ENCODE measurements around the gene FRY.

The FRY gene

DNA sequence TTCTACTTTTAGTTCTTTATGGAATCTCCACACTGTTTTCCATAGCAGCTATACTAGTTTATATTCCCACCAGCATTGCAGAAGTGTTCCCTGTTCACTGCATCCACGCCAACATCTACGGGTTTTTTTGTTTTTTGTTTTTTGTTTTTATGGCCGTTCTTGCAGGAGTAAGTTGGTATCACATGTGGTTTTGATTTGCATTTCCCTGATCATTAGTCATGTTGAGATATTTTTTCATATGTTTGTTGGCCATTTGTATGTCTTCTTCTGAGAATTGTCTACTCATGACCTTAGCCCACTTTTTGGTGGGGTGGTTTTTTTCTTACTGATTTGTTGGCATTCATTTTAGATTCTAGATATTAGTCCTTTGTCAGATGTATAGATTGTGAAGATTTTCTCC, 89.7 kb downstream of the FRY start:
- TF ChIP-seq, protein P1, sequence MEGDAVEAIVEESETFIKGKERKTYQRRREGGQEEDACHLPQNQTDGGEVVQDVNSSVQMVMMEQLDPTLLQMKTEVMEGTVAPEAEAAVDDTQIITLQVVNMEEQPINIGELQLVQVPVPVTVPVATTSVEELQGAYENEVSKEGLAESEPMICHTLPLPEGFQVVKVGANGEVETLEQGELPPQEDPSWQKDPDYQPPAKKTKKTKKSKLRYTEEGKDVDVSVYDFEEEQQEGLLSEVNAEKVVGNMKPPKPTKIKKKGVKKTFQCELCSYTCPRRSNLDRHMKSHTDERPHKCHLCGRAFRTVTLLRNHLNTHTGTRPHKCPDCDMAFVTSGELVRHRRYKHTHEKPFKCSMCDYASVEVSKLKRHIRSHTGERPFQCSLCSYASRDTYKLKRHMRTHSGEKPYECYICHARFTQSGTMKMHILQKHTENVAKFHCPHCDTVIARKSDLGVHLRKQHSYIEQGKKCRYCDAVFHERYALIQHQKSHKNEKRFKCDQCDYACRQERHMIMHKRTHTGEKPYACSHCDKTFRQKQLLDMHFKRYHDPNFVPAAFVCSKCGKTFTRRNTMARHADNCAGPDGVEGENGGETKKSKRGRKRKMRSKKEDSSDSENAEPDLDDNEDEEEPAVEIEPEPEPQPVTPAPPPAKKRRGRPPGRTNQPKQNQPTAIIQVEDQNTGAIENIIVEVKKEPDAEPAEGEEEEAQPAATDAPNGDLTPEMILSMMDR (IDR thresholded peaks at IDR 0.05; ENCODE audit: low read depth, low read length) = no peak
- Histone ChIP-seq H3K27me3 (ENCODE audit: insufficient read depth, low read depth, severe bottlenecking) (no peaks in the 10 kb centered on the region), H3K4me3 (ENCODE audit: low read depth, low read length) (no peak overlapping the region), H3K36me3 (no peaks in the 10 kb centered on the region; the same call in 1 of the 2 replicates), H3K27ac (no peak overlapping the region), H3K9me3 (ENCODE audit: severe bottlenecking) (no peaks in the 10 kb centered on the region)
- DNase-seq = no peak

DNA sequence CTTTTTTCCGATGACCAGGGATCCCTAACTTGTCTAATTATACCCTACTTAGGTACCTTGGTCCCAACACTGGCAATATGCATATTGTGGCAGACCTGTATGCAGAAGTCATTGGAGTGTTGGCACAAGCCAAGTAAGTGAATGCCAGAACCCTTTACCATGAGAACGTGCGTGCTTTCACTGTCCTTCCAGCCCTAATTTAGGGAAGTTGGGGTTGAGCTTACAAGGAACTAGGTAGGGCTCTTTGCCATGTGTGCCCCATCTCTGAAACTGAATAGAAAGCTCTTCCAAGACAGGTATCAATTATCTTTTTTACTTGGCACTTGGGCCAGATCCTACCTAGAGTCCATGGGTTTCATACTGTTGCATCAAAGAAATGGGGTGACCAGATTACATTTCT, 93.2 kb downstream of the FRY start:
- Histone ChIP-seq H3K36me3 (no peaks in the 10 kb centered on the region; the same call in 1 of the 2 replicates), H3K27me3 (ENCODE audit: insufficient read depth, low read depth, severe bottlenecking) (no peaks in the 10 kb centered on the region), H3K4me3 (ENCODE audit: low read depth, low read length) (no peak overlapping the region), H3K9me3 (ENCODE audit: severe bottlenecking) (no peaks in the 10 kb centered on the region), H3K27ac (no peak overlapping the region)
- DNase-seq = no peak
- TF ChIP-seq, protein P1 (IDR thresholded peaks at IDR 0.05; ENCODE audit: low read depth, low read length) = no peak

DNA sequence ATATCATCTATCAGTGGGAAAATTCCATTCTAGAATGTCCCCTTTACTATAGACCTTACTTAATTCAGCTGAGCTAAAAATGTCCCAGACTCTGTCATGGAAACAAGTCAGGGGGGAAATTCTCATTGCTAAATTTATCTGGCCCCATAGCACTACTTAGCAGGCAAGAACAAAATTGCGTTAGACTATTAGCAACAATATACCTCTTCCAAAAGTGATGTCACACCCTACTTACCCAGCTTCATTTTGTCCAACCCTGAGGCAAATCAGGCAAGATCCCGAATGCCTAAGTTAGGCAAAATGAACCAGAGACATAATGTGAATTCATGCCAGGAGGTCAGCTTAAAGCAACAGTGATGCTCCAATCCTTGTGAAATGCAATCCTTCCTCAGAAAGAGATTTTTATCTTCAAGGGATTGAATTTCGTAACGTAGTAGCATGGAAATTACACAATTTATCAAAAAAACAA, 93.7 kb downstream of the FRY start:
- Histone ChIP-seq H3K9me3 (ENCODE audit: severe bottlenecking) (no peaks in the 10 kb centered on the region), H3K27me3 (ENCODE audit: insufficient read depth, low read depth, severe bottlenecking) (no peaks in the 10 kb centered on the region), H3K36me3 (no peaks in the 10 kb centered on the region; the same call in 1 of the 2 replicates), H3K27ac (no peak overlapping the region), H3K4me3 (ENCODE audit: low read depth, low read length) (no peak overlapping the region)
- DNase-seq = no peak
- TF ChIP-seq, protein P1 (IDR thresholded peaks at IDR 0.05; ENCODE audit: low read depth, low read length) = no peak

DNA sequence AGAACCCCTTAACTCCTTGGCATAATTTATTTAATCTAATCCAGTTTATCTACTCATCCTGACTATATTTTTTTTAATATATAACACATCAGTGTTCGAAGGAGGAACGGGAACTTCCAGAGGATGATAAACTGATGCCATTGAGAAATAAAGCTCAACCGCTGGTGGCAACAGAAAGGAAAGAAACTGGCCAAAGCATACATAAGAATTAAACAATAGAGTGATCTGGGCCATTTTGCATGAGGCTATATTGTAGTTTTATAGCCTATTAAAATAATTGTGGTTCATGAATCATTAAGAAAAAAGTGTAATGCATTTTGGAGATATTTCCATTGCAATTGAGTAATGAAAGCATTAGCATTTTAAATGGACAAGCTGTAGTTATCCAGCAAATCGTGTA, 94.2 kb downstream of the FRY start:
- DNase-seq = no peak

DNA sequence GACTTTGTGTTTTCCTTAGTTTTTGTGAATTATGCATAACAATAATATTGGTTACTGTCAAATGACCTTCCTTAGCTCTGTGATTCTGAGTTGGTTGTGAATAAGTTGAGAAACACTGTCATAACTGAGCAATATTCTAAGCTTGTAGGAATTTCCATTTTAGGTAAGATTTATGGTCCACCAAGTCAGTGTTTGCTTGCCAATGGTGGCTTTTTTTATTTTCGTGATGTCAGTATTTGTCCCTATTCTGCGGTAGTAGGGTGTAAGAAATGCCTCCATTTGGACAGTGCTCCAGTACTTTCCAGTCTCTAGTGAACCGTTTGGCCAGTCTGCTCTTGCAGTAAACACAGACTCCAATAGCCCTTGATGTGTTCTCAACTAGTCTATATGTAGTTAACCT, 94.7 kb downstream of the FRY start:
- no peak for DNase-seq
- TF ChIP-seq, protein P1 (IDR thresholded peaks at IDR 0.05; ENCODE audit: low read depth, low read length) = no peak
- no peak overlapping the region for H3K4me3 ChIP-seq (ENCODE audit: low read depth, low read length)
- H3K36me3 ChIP-seq = no peaks in the 10 kb centered on the region; the same call in 1 of the 2 replicates
- H3K27ac ChIP-seq = no peak overlapping the region
- no peaks in the 10 kb centered on the region for H3K9me3 ChIP-seq (ENCODE audit: severe bottlenecking)
- no peaks in the 10 kb centered on the region for H3K27me3 ChIP-seq (ENCODE audit: insufficient read depth, low read depth, severe bottlenecking)

More for the DNA sequence above, 94.2 kb downstream of the FRY start:
- no peak overlapping the region for H3K27ac ChIP-seq
- no peaks in the 10 kb centered on the region; the same call in 1 of the 2 replicates for H3K36me3 ChIP-seq
- no peaks in the 10 kb centered on the region for H3K9me3 ChIP-seq (ENCODE audit: severe bottlenecking)
- H3K4me3 ChIP-seq (ENCODE audit: low read depth, low read length) = no peak overlapping the region
- H3K27me3 ChIP-seq (ENCODE audit: insufficient read depth, low read depth, severe bottlenecking) = no peaks in the 10 kb centered on the region
- TF ChIP-seq, protein P1 (IDR thresholded peaks at IDR 0.05; ENCODE audit: low read depth, low read length) = no peak

DNA sequence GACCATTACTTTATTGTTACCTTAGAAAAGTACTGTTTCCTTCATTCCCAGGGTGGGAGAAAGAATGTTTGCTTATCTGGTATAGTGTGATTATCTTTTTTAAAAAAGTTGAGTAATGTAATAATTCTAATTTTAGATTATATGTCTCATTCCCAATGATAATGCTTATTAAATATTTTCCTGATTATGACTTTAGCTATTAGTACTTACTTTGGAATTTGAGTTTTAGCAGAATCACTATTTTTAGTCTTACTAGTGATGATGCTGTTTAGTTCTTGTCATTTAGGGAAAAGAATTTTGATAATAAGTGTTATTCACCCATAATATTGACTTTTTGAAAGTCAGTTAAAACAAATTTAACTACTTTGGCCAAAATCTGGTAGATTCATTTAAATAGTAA, 95.2 kb downstream of the FRY start:
- Histone ChIP-seq H3K36me3 (no peaks in the 10 kb centered on the region; the same call in 1 of the 2 replicates), H3K4me3 (ENCODE audit: low read depth, low read length) (no peak overlapping the region), H3K27me3 (ENCODE audit: insufficient read depth, low read depth, severe bottlenecking) (no peaks in the 10 kb centered on the region), H3K9me3 (ENCODE audit: severe bottlenecking) (no peaks in the 10 kb centered on the region), H3K27ac (no peak overlapping the region)
- no peak for DNase-seq
- TF ChIP-seq, protein P1 (IDR thresholded peaks at IDR 0.05; ENCODE audit: low read depth, low read length) = no peak

Data from WERI-Rb-1 (cell line).